Endodermal cell (in vitro differentiated cells): Measurements from ENCODE around the gene TCL1A. TPM values are rescaled to one million over a fixed set of nuclear protein-coding genes. Genes with fewer than 3 reads are reported as not detected.

Experiments used
- DNase-seq: peaks from one replicate; pipeline ENCODE4 v3.0.0-alpha.2; 2017
- H3K27ac ChIP-seq: 2 replicates; pipeline ENCODE4 v1.5.1; 2013; ENCODE audit warnings: mild to moderate bottlenecking, low read depth, low read length, moderate library complexity
- H3K27me3 ChIP-seq: 2 replicates; pipeline ENCODE4 v1.6.1; 2013; ENCODE audit warnings: mild to moderate bottlenecking, low read length, moderate library complexity; ENCODE audit not compliant: insufficient read depth, control insufficient read depth, poor library complexity, severe bottlenecking
- H3K36me3 ChIP-seq: 2 replicates; pipeline ENCODE4 v1.7.0; 2013; ENCODE audit warnings: mild to moderate bottlenecking, low read length, moderate library complexity; ENCODE audit not compliant: control insufficient read depth, insufficient read depth
- H3K4me1 ChIP-seq: one replicate; pipeline ENCODE4 v1.7.0; 2013; ENCODE audit warnings: low read length; ENCODE audit not compliant: control insufficient read depth, insufficient read depth
- H3K4me3 ChIP-seq: 2 replicates; pipeline ENCODE4 v1.5.1; 2013; ENCODE audit warnings: mild to moderate bottlenecking, low read length, moderate library complexity
- H3K9ac ChIP-seq: 2 replicates; pipeline ENCODE4 v1.6.1; 2013; ENCODE audit warnings: mild to moderate bottlenecking, low read length, moderate library complexity; ENCODE audit not compliant: poor library complexity, severe bottlenecking; ENCODE audit errors: extremely low read depth
- H3K9me3 ChIP-seq: 2 replicates; pipeline ENCODE4 v1.6.1; 2013; ENCODE audit warnings: mild to moderate bottlenecking, low read length, moderate library complexity; ENCODE audit not compliant: control insufficient read depth
- H3K27ac Mint-ChIP-seq: 2 replicates; pipeline ENCODE4 v1.8.0; 2020; ENCODE audit warnings: mixed read lengths
- H3K27me3 Mint-ChIP-seq: 2 replicates; pipeline ENCODE4 v1.8.0; 2021; ENCODE audit warnings: mild to moderate bottlenecking, mixed read lengths; ENCODE audit not compliant: insufficient read depth
- H3K36me3 Mint-ChIP-seq: 2 replicates; pipeline ENCODE4 v1.8.0; 2020; ENCODE audit warnings: low read depth, mixed read lengths
- H3K4me1 Mint-ChIP-seq: 2 replicates; pipeline ENCODE4 v1.8.0; 2020; ENCODE audit warnings: mixed read lengths
- H3K4me3 Mint-ChIP-seq: 2 replicates; pipeline ENCODE4 v1.8.0; 2020; ENCODE audit warnings: mild to moderate bottlenecking, moderate library complexity, mixed read lengths
- H3K9me3 Mint-ChIP-seq: 2 replicates; pipeline ENCODE4 v1.8.0; 2020; ENCODE audit warnings: mild to moderate bottlenecking, mixed read lengths
- WGBS, 2 experiments: methylation state at CpG; one replicate each; pipeline versions ENCODE4 v1.1.5 to v1.1.7; 2013; ENCODE audit warnings: missing lambda C conversion rate in 2 of 2, mixed read lengths in 1 of 2; ENCODE audit not compliant: insufficient coverage in 1 of 2, insufficient read length in 1 of 2; 5-methylcytosine and 5-hydroxymethylcytosine counted together
- total RNA-seq, 2 donors: library from RNA; stranded (reverse); fragmentation: NEBNext Ultra II Directional in 1 of 2; extraction: Animal tissue kit (Norgen Biotek cat#: 25700) in 1 of 2; gene quantifications; 2 replicates in 1 of 2; 3 replicates in 1 of 2; pipeline ENCODE4 v1.2.1, GENCODE V29; 2021
- TF ChIP-seq, protein P1 (sequence below): fragments of 200-600 bp; sonication (generic); conservative IDR thresholded peaks from 2 replicates; pipeline ENCODE4 v1.5.0; 2021; ENCODE audit warnings: antibody characterized with exemption, mild to moderate bottlenecking

Gene TCL1A
- total RNA-seq, 2 donors from 2014 or later, result 0.53 to 1.8 TPM

DNA sequence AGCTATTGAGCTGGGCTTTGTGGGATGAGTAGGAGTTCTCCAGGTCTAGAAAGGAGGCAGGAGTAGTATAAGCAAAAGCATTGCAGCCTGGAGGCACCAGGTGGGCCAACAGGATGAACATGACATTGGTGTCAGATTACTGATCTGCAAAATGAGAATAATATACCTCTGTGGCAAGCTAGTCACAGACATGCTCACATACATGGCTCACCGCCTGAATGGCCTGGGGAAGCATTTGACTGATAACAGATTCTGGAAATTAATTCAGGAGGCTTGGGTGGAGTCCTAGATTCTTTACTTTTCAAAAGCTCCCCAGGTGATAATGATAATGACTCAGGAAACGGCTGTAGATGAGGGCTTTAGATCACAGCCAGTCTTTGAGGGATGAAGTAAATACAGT, 27.0 kb downstream of the TCL1A start:
- H3K27ac ChIP-seq, result no peak overlapping the region
- Mint-ChIP-seq H3K36me3 (no peaks in the 10 kb centered on the region), H3K27me3 (peaks cover 20% of the 10 kb centered on the region), H3K27ac (no peak overlapping the region), H3K4me1 (peaks cover 13% of the 10 kb centered on the region), H3K9me3 (no peaks in the 10 kb centered on the region), H3K4me3 (no peak overlapping the region)
- no peak overlapping the region for H3K9ac ChIP-seq
- TF ChIP-seq, protein P1, sequence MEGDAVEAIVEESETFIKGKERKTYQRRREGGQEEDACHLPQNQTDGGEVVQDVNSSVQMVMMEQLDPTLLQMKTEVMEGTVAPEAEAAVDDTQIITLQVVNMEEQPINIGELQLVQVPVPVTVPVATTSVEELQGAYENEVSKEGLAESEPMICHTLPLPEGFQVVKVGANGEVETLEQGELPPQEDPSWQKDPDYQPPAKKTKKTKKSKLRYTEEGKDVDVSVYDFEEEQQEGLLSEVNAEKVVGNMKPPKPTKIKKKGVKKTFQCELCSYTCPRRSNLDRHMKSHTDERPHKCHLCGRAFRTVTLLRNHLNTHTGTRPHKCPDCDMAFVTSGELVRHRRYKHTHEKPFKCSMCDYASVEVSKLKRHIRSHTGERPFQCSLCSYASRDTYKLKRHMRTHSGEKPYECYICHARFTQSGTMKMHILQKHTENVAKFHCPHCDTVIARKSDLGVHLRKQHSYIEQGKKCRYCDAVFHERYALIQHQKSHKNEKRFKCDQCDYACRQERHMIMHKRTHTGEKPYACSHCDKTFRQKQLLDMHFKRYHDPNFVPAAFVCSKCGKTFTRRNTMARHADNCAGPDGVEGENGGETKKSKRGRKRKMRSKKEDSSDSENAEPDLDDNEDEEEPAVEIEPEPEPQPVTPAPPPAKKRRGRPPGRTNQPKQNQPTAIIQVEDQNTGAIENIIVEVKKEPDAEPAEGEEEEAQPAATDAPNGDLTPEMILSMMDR, result no peak
- H3K4me3 ChIP-seq, result no peak overlapping the region
- no peaks in the 10 kb centered on the region for H3K36me3 ChIP-seq
- peaks cover 6% of the 10 kb centered on the region for H3K27me3 ChIP-seq
- no peaks in the 10 kb centered on the region for H3K9me3 ChIP-seq
- peak; percentile 44 for DNase-seq
- 48 to 67% methylated on average over 1 to 2 of the region's 2 CpGs for WGBS, 2 experiments
- H3K4me1 ChIP-seq, result no peaks in the 10 kb centered on the region

DNA sequence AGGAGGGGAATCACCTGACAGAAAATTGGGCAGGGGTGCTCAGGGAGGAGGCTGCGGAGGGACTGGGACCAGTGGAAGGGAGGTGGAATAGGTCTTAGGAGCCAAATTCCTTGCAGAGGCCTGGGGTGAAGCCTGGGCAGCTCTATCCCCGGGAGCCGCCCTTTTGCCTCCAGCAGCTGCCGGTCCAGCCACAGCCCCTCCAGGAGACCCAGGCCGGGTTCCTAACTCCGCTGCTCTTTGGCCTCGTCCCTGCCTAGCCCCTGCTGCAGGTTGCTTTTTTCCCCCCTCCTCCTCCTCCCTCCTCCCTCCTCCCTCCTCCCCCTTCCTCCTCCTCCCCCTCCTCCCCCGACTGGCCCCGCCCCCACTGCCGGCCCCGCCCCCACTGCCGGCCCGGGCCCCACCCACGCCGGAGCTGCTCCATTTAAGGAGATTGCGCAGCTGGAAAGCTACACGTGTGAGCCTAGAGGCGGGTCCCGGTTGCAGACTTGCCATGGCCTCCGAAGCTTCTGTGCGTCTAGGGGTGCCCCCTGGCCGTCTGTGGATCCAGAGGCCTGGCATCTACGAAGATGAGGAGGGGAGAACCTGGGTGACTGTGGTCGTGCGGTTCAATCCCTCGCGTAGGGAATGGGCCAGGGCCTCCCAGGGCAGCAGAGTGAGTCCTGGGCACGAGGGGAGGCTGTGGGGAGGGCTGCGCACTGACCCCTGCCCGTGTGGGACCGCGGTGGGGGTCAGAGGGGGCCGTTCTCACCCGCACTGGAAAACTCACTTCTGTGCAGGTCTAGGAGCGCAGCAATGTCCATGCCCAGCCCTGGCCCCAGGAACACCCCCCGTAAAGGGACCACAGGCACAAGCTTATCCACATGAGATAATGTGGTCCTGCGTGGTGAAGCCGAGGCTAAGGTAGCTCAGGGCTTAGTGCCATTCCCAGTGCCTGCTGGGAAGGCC, 27.7 kb downstream of the TCL1A start, which contains the start of gene TCL1B:
Gene TCL1B, plus strand, starts transcription at position 449 of the 945 bp plus-strand sequence. Its CDS starts 42 bp downstream, at position 491.
- Histone ChIP-seq H3K27me3 (peaks cover 6% of the 10 kb centered on the region), H3K4me1 (no peaks in the 10 kb centered on the region), H3K9me3 (no peaks in the 10 kb centered on the region), H3K27ac (no peak within 1 kb of the TSS), H3K4me3 (no peak within 1 kb of the TSS), H3K9ac (no peak within 1 kb of the TSS), H3K36me3 (no peaks in the 10 kb centered on the region)
- Mint-ChIP-seq H3K27ac (no peak within 1 kb of the TSS), H3K27me3 (peaks cover 19% of the 10 kb centered on the region), H3K9me3 (no peaks in the 10 kb centered on the region), H3K36me3 (no peaks in the 10 kb centered on the region), H3K4me1 (peaks cover 13% of the 10 kb centered on the region), H3K4me3 (no peak within 1 kb of the TSS)
- 87 to 96% methylated on average over 22 to 34 of the region's 38 CpGs for WGBS, 2 experiments
- DNase-seq, result peak; percentile 61
- TF ChIP-seq, protein P1, result no peak

DNA sequence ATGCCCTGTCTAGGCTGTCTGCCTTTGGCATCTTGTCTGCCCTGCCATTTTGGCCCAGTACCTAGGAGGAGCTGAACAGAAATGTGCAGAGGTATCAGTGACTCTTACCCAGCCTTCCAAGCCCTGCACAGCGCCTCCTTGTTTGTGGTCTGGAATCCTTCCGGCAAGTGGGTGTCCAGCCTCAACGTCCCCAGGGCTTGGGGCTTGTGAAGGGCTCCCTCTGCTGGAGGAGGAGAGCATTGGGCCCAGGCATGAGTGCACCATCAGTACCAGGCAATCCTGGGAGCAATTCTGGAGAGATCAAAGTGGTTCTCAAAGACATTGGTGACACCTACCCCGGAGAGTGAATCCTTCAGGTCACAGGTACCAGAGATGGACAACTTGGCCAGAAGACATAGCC, 30.1 kb downstream of the TCL1A start:
- peaks cover 21% of the 10 kb centered on the region for H3K4me1 Mint-ChIP-seq
- peaks cover 6% of the 10 kb centered on the region for H3K27me3 ChIP-seq
- no peaks in the 10 kb centered on the region for H3K36me3 Mint-ChIP-seq
- WGBS, 2 experiments, result 80 to 100% methylated on average over 1 to 4 of the region's 4 CpGs
- H3K27ac Mint-ChIP-seq, result no peak overlapping the region
- no peaks in the 10 kb centered on the region for H3K9me3 Mint-ChIP-seq
- H3K4me1 ChIP-seq, result no peaks in the 10 kb centered on the region
- no peaks in the 10 kb centered on the region for H3K9me3 ChIP-seq
- H3K9ac ChIP-seq, result no peak overlapping the region
- DNase-seq, result peak; percentile 85
- H3K27me3 Mint-ChIP-seq, result peaks cover 11% of the 10 kb centered on the region
- no peak overlapping the region for H3K4me3 Mint-ChIP-seq
- H3K36me3 ChIP-seq, result no peaks in the 10 kb centered on the region
- H3K27ac ChIP-seq, result no peak overlapping the region
- no peak overlapping the region for H3K4me3 ChIP-seq
- TF ChIP-seq, protein P1, result peak; percentile 94
